Glutamatergic neuron (in vitro differentiated cells): Measurements from ENCODE around the gene THYN1. TPM values are rescaled to one million over a fixed set of nuclear protein-coding genes. Genes with fewer than 3 reads are reported as not detected.
A peak's percentile ranks its signal among the peaks of the same experiment; 100 is the strongest.

Experiments used
- DNase-seq: peaks from one replicate; pipeline ENCODE4 v3.0.0; 2022
- H3K27ac Mint-ChIP-seq: one replicate; pipeline ENCODE4 v1.8.0; 2020; ENCODE audit warnings: mild to moderate bottlenecking, mixed read lengths, inconsistent platforms; ENCODE audit not compliant: unreplicated experiment
- H3K27me3 Mint-ChIP-seq: one replicate; pipeline ENCODE4 v1.8.0; 2020; ENCODE audit warnings: mild to moderate bottlenecking, moderate library complexity, mixed read lengths, inconsistent platforms; ENCODE audit not compliant: unreplicated experiment
- H3K36me3 Mint-ChIP-seq: one replicate; pipeline ENCODE4 v1.8.0; 2020; ENCODE audit warnings: mild to moderate bottlenecking, mixed read lengths, inconsistent platforms; ENCODE audit not compliant: unreplicated experiment
- H3K4me1 Mint-ChIP-seq: one replicate; pipeline ENCODE4 v1.8.0; 2020; ENCODE audit warnings: mild to moderate bottlenecking, low read depth, mixed read lengths, inconsistent platforms; ENCODE audit not compliant: unreplicated experiment
- H3K4me3 Mint-ChIP-seq: one replicate; pipeline ENCODE4 v1.8.0; 2020; ENCODE audit warnings: mild to moderate bottlenecking, mixed read lengths, inconsistent platforms; ENCODE audit not compliant: unreplicated experiment
- H3K9me3 Mint-ChIP-seq: one replicate; pipeline ENCODE4 v1.8.0; 2020; ENCODE audit warnings: mild to moderate bottlenecking, moderate library complexity, mixed read lengths, inconsistent platforms; ENCODE audit not compliant: unreplicated experiment
- total RNA-seq: library from RNA; stranded (reverse); fragmentation: NEBNext Ultra II Directional; extraction: Animal tissue kit (Norgen Biotek cat#: 25700); gene quantifications from one replicate; pipeline ENCODE4 v1.2.1, GENCODE V29; 2021; ENCODE audit not compliant: unreplicated experiment
- TF ChIP-seq, protein P1 (sequence below): fragments of 200-600 bp; sonication (generic); IDR thresholded peaks from one replicate; pipeline ENCODE4 v1.5.0; 2021; ENCODE audit not compliant: partially characterized antibody, unreplicated experiment

Gene THYN1
- total RNA-seq, 1 donor from 2014 or later: 35.9 TPM

DNA sequence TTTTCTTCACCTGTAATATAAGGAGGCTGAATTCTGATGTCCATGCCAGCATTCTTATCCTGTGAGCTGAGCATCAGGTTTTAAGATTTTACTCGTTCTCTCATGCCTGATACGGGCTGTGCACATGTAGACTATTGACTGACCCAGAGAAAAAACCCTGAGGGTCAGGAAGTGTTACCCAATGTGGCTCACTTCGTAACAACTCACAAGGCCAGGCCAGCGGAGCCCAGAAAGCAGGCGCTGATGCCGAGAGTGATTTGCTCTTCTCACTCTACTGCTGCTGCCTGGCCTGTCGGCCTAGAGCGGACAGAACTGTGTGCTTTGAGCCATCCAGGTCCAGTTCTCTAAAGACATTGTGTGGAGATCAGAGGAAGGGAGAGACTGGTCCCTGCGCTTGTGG lies 10.8 kb downstream of the THYN1 start:
- Mint-ChIP-seq H3K27me3 (peaks cover 5% of the 10 kb centered on the region), H3K36me3 (peaks cover 3% of the 10 kb centered on the region), H3K4me3 (no peak overlapping the region), H3K27ac (no peak overlapping the region), H3K4me1 (peaks cover 3% of the 10 kb centered on the region), H3K9me3 (peaks cover 2% of the 10 kb centered on the region)
- DNase-seq: no peak
- TF ChIP-seq, protein P1, sequence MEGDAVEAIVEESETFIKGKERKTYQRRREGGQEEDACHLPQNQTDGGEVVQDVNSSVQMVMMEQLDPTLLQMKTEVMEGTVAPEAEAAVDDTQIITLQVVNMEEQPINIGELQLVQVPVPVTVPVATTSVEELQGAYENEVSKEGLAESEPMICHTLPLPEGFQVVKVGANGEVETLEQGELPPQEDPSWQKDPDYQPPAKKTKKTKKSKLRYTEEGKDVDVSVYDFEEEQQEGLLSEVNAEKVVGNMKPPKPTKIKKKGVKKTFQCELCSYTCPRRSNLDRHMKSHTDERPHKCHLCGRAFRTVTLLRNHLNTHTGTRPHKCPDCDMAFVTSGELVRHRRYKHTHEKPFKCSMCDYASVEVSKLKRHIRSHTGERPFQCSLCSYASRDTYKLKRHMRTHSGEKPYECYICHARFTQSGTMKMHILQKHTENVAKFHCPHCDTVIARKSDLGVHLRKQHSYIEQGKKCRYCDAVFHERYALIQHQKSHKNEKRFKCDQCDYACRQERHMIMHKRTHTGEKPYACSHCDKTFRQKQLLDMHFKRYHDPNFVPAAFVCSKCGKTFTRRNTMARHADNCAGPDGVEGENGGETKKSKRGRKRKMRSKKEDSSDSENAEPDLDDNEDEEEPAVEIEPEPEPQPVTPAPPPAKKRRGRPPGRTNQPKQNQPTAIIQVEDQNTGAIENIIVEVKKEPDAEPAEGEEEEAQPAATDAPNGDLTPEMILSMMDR: no peak

DNA sequence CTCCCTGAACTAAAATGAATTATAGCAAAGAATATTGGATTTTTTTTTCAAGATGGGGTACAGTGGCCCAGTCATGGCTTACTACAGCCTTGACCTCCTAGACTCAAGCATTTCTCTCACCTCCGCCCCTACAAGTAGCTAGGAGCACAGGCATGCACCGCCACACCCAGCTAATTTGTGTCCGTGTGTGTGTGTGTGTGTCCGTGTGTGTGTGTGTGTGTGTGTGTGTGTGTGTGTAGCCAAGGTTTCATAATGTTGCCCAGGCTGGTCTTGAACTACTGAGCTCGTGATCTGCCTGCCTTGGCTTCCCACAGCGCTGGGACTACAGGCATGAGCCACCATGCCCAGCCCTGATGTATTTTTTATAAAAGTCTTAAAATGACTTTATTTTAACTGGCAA lies 12.6 kb downstream of the THYN1 start:
- Mint-ChIP-seq H3K4me1 (peaks cover 3% of the 10 kb centered on the region), H3K27me3 (peaks cover 5% of the 10 kb centered on the region), H3K36me3 (peaks cover 3% of the 10 kb centered on the region), H3K4me3 (no peak overlapping the region), H3K27ac (no peak overlapping the region), H3K9me3 (peaks cover 2% of the 10 kb centered on the region)
- TF ChIP-seq, protein P1: no peak
- DNase-seq: no peak

GRCh38 chr11:134238956-134239355 lies 14.2 kb downstream of the THYN1 start:
- TF ChIP-seq, protein P1: no peak
- H3K9me3 Mint-ChIP-seq: peaks cover 2% of the 10 kb centered on the region
- peak overlapping the region; percentile 5 for H3K4me3 Mint-ChIP-seq
- H3K4me1 Mint-ChIP-seq: peaks cover 3% of the 10 kb centered on the region
- H3K36me3 Mint-ChIP-seq: no peaks in the 10 kb centered on the region
- DNase-seq: no peak
- H3K27ac Mint-ChIP-seq: no peak overlapping the region
- peaks cover 5% of the 10 kb centered on the region for H3K27me3 Mint-ChIP-seq

DNA sequence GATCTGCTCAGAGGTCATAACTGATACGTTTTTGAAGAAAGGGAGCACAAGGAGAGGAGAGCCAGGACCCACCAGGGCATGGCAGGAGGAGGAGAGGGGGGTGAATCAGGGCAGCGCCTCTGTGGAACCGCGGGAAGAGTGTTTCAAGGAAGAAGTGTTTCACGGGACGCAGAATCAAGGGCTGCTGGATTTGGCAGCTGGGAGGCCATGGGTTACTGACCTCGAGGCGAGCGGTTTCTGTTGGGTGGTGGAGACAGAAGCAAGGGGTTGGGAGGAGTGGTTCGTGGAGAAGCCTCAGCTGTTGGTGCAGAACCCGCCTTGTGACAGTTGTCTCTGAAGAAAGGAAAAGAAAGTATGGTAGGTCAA lies 15.6 kb downstream of the THYN1 start:
- Mint-ChIP-seq H3K9me3 (peaks cover 2% of the 10 kb centered on the region), H3K27me3 (peaks cover 5% of the 10 kb centered on the region), H3K4me3 (no peak overlapping the region), H3K27ac (no peak overlapping the region), H3K36me3 (no peaks in the 10 kb centered on the region), H3K4me1 (peaks cover 3% of the 10 kb centered on the region)
- no peak for DNase-seq
- TF ChIP-seq, protein P1: no peak

GRCh38 chr11:134236834-134237556 lies 16.2 kb downstream of the THYN1 start:
- TF ChIP-seq, protein P1: no peak
- H3K27ac Mint-ChIP-seq: no peak overlapping the region
- peaks cover 3% of the 10 kb centered on the region for H3K4me1 Mint-ChIP-seq
- no peak overlapping the region for H3K4me3 Mint-ChIP-seq
- no peaks in the 10 kb centered on the region for H3K36me3 Mint-ChIP-seq
- H3K9me3 Mint-ChIP-seq: peaks cover 2% of the 10 kb centered on the region
- DNase-seq: no peak
- peaks cover 5% of the 10 kb centered on the region for H3K27me3 Mint-ChIP-seq
